Activated naive CD8-positive, alpha-beta T cell treated with anti-CD3 and anti-CD28 coated beads, Interleukin-2, amount 50 U/mL, for 24 hours (primary cell): ENCODE measurements around the gene REPS2.

ENCODE experiments used
- ATAC-seq: fragments of 150-1000 bp; cut with Tn5 transposase; one replicate; pipeline ENCODE4 v1.10.0; 2021
- DNase-seq: peaks from one replicate; pipeline ENCODE4 v3.0.0; 2021
- H3K27ac Mint-ChIP-seq: one replicate; pipeline ENCODE4 v1.8.0; 2021; ENCODE audit warnings: mild to moderate bottlenecking, mixed read lengths
- H3K27me3 Mint-ChIP-seq: one replicate; pipeline ENCODE4 v1.8.0; 2021; ENCODE audit warnings: mixed read lengths
- H3K36me3 Mint-ChIP-seq: one replicate; pipeline ENCODE4 v1.8.0; 2021; ENCODE audit warnings: low read depth, mixed read lengths
- H3K4me1 Mint-ChIP-seq: one replicate; pipeline ENCODE4 v1.8.0; 2021; ENCODE audit warnings: mixed read lengths
- H3K4me3 Mint-ChIP-seq: one replicate; pipeline ENCODE4 v1.8.0; 2021; ENCODE audit warnings: mild to moderate bottlenecking, moderate library complexity, mixed read lengths
- H3K9me3 Mint-ChIP-seq: one replicate; pipeline ENCODE4 v1.8.0; 2021; ENCODE audit warnings: mixed read lengths

REPS2 gene

GRCh38 chrX:17052210-17052609, 105.8 kb downstream of the REPS2 start:
- Mint-ChIP-seq H3K9me3 (no peaks in the 10 kb centered on the region), H3K27ac (no peak overlapping the region), H3K36me3 (no peaks in the 10 kb centered on the region), H3K27me3 (no peaks in the 10 kb centered on the region), H3K4me3 (no peak overlapping the region), H3K4me1 (no peaks in the 10 kb centered on the region)
- ATAC-seq (no peak), DNase-seq (no peak)

GRCh38 chrX:17052793-17053192, 106.3 kb downstream of the REPS2 start:
- Mint-ChIP-seq H3K36me3 (no peaks in the 10 kb centered on the region), H3K27me3 (no peaks in the 10 kb centered on the region), H3K4me3 (no peak overlapping the region), H3K4me1 (no peaks in the 10 kb centered on the region), H3K27ac (no peak overlapping the region), H3K9me3 (no peaks in the 10 kb centered on the region)
- no peak for DNase-seq
- ATAC-seq: no peak

GRCh38 chrX:17053502-17053901, 107.0 kb downstream of the REPS2 start:
- Mint-ChIP-seq H3K9me3 (no peaks in the 10 kb centered on the region), H3K4me1 (no peaks in the 10 kb centered on the region), H3K36me3 (no peaks in the 10 kb centered on the region), H3K27me3 (no peaks in the 10 kb centered on the region), H3K4me3 (no peak overlapping the region), H3K27ac (no peak overlapping the region)
- DNase-seq (no peak), ATAC-seq (no peak)

GRCh38 chrX:17056868-17057608, 110.6 kb downstream of the REPS2 start:
- Mint-ChIP-seq H3K4me3 (no peak overlapping the region), H3K9me3 (no peaks in the 10 kb centered on the region), H3K36me3 (no peaks in the 10 kb centered on the region), H3K4me1 (no peaks in the 10 kb centered on the region), H3K27me3 (no peaks in the 10 kb centered on the region), H3K27ac (no peak overlapping the region)
- no peak for DNase-seq
- ATAC-seq: no peak

- Mint-ChIP-seq H3K4me1 (no peaks in the 10 kb centered on the region), H3K36me3 (no peaks in the 10 kb centered on the region), H3K27ac (no peak overlapping the region), H3K9me3 (no peaks in the 10 kb centered on the region), H3K4me3 (no peak overlapping the region), H3K27me3 (no peaks in the 10 kb centered on the region)
- no peak for ATAC-seq
- DNase-seq: no peak
Observed at GRCh38 chrX:17062065-17062464, 115.6 kb downstream of the REPS2 start.

GRCh38 chrX:17065100-17065499, 118.6 kb downstream of the REPS2 start:
- Mint-ChIP-seq H3K27me3 (no peaks in the 10 kb centered on the region), H3K4me3 (no peak overlapping the region), H3K36me3 (no peaks in the 10 kb centered on the region), H3K9me3 (no peaks in the 10 kb centered on the region), H3K27ac (no peak overlapping the region), H3K4me1 (no peaks in the 10 kb centered on the region)
- no peak for DNase-seq
- ATAC-seq: no peak

GRCh38 chrX:17067534-17067933, 121.1 kb downstream of the REPS2 start:
- no peaks in the 10 kb centered on the region for H3K36me3 Mint-ChIP-seq
- DNase-seq (no peak), ATAC-seq (no peak)
- no peaks in the 10 kb centered on the region for H3K9me3 Mint-ChIP-seq
- no peaks in the 10 kb centered on the region for H3K4me1 Mint-ChIP-seq
- no peaks in the 10 kb centered on the region for H3K27me3 Mint-ChIP-seq
- H3K4me3 Mint-ChIP-seq: no peak overlapping the region
- H3K27ac Mint-ChIP-seq: no peak overlapping the region

- Mint-ChIP-seq H3K9me3 (no peaks in the 10 kb centered on the region), H3K27ac (no peak overlapping the region), H3K27me3 (no peaks in the 10 kb centered on the region), H3K36me3 (no peaks in the 10 kb centered on the region), H3K4me3 (no peak overlapping the region), H3K4me1 (peaks cover 5% of the 10 kb centered on the region)
- no peak for DNase-seq
- no peak for ATAC-seq
Observed at GRCh38 chrX:17072301-17072700, 125.8 kb downstream of the REPS2 start.

GRCh38 chrX:17072721-17073230, 126.3 kb downstream of the REPS2 start:
- ATAC-seq: no peak
- Mint-ChIP-seq H3K27me3 (no peaks in the 10 kb centered on the region), H3K4me1 (peaks cover 5% of the 10 kb centered on the region), H3K4me3 (no peak overlapping the region), H3K36me3 (no peaks in the 10 kb centered on the region), H3K27ac (no peak overlapping the region), H3K9me3 (no peaks in the 10 kb centered on the region)
- DNase-seq: no peak

GRCh38 chrX:17075004-17075403, 128.5 kb downstream of the REPS2 start:
- H3K4me1 Mint-ChIP-seq: peaks cover 5% of the 10 kb centered on the region
- DNase-seq (no peak), ATAC-seq (no peak)
- no peaks in the 10 kb centered on the region for H3K27me3 Mint-ChIP-seq
- H3K4me3 Mint-ChIP-seq: no peak overlapping the region
- no peaks in the 10 kb centered on the region for H3K9me3 Mint-ChIP-seq
- H3K36me3 Mint-ChIP-seq: no peaks in the 10 kb centered on the region
- no peak overlapping the region for H3K27ac Mint-ChIP-seq

- H3K4me3 Mint-ChIP-seq: no peak overlapping the region
- no peak for ATAC-seq
- H3K9me3 Mint-ChIP-seq: no peaks in the 10 kb centered on the region
- no peak for DNase-seq
- peaks cover 5% of the 10 kb centered on the region for H3K4me1 Mint-ChIP-seq
- no peak overlapping the region for H3K27ac Mint-ChIP-seq
- no peaks in the 10 kb centered on the region for H3K27me3 Mint-ChIP-seq
- H3K36me3 Mint-ChIP-seq: no peaks in the 10 kb centered on the region
Observed at GRCh38 chrX:17077361-17077760, 130.9 kb downstream of the REPS2 start.

GRCh38 chrX:17078031-17078720, 131.7 kb downstream of the REPS2 start:
- Mint-ChIP-seq H3K9me3 (no peaks in the 10 kb centered on the region), H3K27ac (no peak overlapping the region), H3K4me1 (peaks cover 5% of the 10 kb centered on the region), H3K36me3 (no peaks in the 10 kb centered on the region), H3K4me3 (no peak overlapping the region), H3K27me3 (no peaks in the 10 kb centered on the region)
- no peak for DNase-seq
- no peak for ATAC-seq

GRCh38 chrX:17081511-17081910, 135.1 kb downstream of the REPS2 start:
- DNase-seq (no peak), ATAC-seq (no peak)
- H3K4me3 Mint-ChIP-seq: no peak overlapping the region
- H3K27ac Mint-ChIP-seq: no peak overlapping the region
- H3K27me3 Mint-ChIP-seq: no peaks in the 10 kb centered on the region
- H3K4me1 Mint-ChIP-seq: no peaks in the 10 kb centered on the region
- no peaks in the 10 kb centered on the region for H3K36me3 Mint-ChIP-seq
- H3K9me3 Mint-ChIP-seq: no peaks in the 10 kb centered on the region

GRCh38 chrX:17081968-17082367, 135.5 kb downstream of the REPS2 start:
- DNase-seq (no peak), ATAC-seq (no peak)
- Mint-ChIP-seq H3K27me3 (no peaks in the 10 kb centered on the region), H3K4me1 (no peaks in the 10 kb centered on the region), H3K9me3 (no peaks in the 10 kb centered on the region), H3K36me3 (no peaks in the 10 kb centered on the region), H3K4me3 (no peak overlapping the region), H3K27ac (no peak overlapping the region)

GRCh38 chrX:17082831-17083230, 136.4 kb downstream of the REPS2 start:
- Mint-ChIP-seq H3K4me1 (no peaks in the 10 kb centered on the region), H3K27me3 (peaks cover 2% of the 10 kb centered on the region)
- no peak for ATAC-seq

More at GRCh38 chrX:17082831-17083230, 136.4 kb downstream of the REPS2 start:
- no peaks in the 10 kb centered on the region for H3K9me3 Mint-ChIP-seq
- DNase-seq: no peak
- H3K4me3 Mint-ChIP-seq: no peak overlapping the region
- H3K27ac Mint-ChIP-seq: no peak overlapping the region
- no peaks in the 10 kb centered on the region for H3K36me3 Mint-ChIP-seq
